GM21528 (cell line): ENCODE results near the gene NOP9.
"Not testable (repeated sequence)": the region's sequence is repeated elsewhere in the genome, so short reads cannot be mapped to it uniquely, and the experiment has no call there.

Source experiments
- ATAC-seq: cut with Tn5 transposase; IDR thresholded peaks from one replicate; pipeline ENCODE4 v1.9.1; 2021; ENCODE audit warnings: mild to moderate bottlenecking, moderate library complexity; ENCODE audit not compliant: unreplicated experiment, low FRiP score

Gene NOP9

GRCh38 chr14:24323341-24323740 is 23.7 kb downstream of the NOP9 start:
- ATAC-seq, result no peak

GRCh38 chr14:24324024-24324423 is 24.4 kb downstream of the NOP9 start:
- no peak for ATAC-seq

- ATAC-seq, result no peak
These were observed 25.4 kb downstream of the NOP9 start for GRCh38 chr14:24325041-24325530.

- no peak for ATAC-seq
These were observed 26.3 kb downstream of the NOP9 start for GRCh38 chr14:24325963-24326362.

GRCh38 chr14:24327303-24327702 is 27.7 kb downstream of the NOP9 start:
- ATAC-seq, result no peak

- not testable (repeated sequence) for ATAC-seq
These were observed 28.3 kb downstream of the NOP9 start for GRCh38 chr14:24327914-24328313.

- no peak for ATAC-seq
These were observed 29.5 kb downstream of the NOP9 start for GRCh38 chr14:24329073-24329663.

GRCh38 chr14:24329736-24330135 is 30.1 kb downstream of the NOP9 start:
- ATAC-seq, result no peak

- ATAC-seq, result no peak
These were observed 31.5 kb downstream of the NOP9 start for GRCh38 chr14:24330973-24331674.

- ATAC-seq, result no peak
These were observed 32.1 kb downstream of the NOP9 start for GRCh38 chr14:24331731-24332267.

- ATAC-seq, result peak; percentile 69
These were observed 32.8 kb downstream of the NOP9 start for GRCh38 chr14:24332268-24332993.

- no peak for ATAC-seq
These were observed 35.0 kb downstream of the NOP9 start, which contains the start of gene ADCY4 for GRCh38 chr14:24334431-24335291. Gene ADCY4, minus strand, starts transcription at chr14:24335071. Its CDS starts 419 bp downstream, at chr14:24334652.

- ATAC-seq, result no peak
These were observed 36.0 kb downstream of the NOP9 start for GRCh38 chr14:24335461-24336171.

- no peak for ATAC-seq
These were observed 37.6 kb downstream of the NOP9 start for GRCh38 chr14:24337144-24337823.

- no peak for ATAC-seq
These were observed 38.1 kb downstream of the NOP9 start for GRCh38 chr14:24337824-24338175.

- no peak for ATAC-seq
These were observed 39.2 kb downstream of the NOP9 start for GRCh38 chr14:24338843-24339242.

- ATAC-seq, result peak; percentile 88
These were observed 39.9 kb downstream of the NOP9 start, which contains the start of gene RIPK3 for GRCh38 chr14:24339284-24340151. Gene RIPK3, minus strand, starts transcription at chr14:24339991. Its CDS starts 165 bp downstream, at chr14:24339826.

GRCh38 chr14:24340606-24341005 is 41.0 kb downstream of the NOP9 start:
- ATAC-seq, result no peak
